ENCODE results near the gene DECR2. TPM values are rescaled to one million over a fixed set of nuclear protein-coding genes. Genes with fewer than 3 reads are reported as not detected.

DECR2 gene
- total RNA-seq, 2 donors from 2014 or later = 11.2 to 12.9 TPM

DNA sequence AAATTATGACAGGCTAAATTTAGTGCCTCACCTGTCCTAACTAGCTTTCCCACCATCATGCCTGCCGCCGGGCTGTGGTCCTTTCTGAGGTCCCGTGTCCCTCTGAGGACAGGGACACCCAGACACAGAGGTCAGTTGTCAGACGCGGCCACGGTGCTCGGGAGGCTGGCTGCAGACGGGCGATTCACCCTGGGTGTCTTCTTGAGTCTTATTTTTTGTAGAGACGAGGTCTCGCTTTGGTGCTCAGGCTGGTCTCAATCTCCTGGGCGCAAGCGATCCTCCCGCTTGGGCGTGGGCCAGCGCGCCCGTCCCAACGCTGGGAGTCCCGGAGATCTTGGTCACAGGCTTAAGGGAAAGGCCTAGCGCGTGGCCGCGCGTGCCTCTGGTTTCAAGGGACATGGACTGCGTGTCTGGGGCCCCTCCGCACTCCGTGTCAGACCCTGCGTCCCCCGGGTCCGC lies 23.0 kb downstream of the DECR2 start:
- DNase-seq (ENCODE audit: low spot score) = peak; percentile 88
- intact Hi-C loops (cut with DNase I) = no loop called here

DNA sequence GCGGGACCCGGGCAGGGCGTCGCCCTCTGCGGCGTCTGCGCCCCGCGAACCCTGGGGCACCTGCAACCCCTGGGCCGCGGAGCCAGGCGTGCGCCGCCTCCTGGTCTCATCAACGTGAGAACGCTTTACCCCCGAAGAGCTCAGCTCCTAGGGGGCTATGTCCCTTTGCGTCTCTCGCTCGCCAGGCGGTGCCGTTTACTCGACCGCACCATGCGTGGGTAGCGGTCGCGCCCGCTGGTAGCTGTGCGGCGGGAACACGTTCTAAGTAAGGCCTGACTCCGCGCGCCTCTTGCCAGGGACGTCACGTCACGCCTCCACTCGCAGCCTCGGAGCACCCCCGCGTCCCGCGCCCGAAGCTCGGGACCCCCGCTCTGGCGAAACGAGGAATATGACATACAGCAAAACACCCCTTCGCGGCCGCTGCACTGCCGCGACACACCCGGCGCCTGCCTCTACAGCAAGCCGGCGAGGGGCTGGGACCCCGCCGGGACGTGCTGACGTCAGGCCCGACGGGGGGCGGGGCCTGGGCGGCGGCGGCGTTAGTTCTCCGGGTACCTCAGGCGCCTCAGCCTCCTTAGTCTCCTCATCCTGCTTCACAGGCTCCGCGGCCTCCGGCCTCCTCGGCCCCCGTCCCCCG lies 23.5 kb downstream of the DECR2 start, which contains the start of gene RAB11FIP3:
TSS of gene RAB11FIP3 (plus strand) at position 568 of the 637 bp plus-strand sequence. CDS start 358 bp downstream, outside the sequence.
- peak; percentile 95 for DNase-seq (ENCODE audit: low spot score)
- intact Hi-C loops (cut with DNase I) = no loop called here

DNA sequence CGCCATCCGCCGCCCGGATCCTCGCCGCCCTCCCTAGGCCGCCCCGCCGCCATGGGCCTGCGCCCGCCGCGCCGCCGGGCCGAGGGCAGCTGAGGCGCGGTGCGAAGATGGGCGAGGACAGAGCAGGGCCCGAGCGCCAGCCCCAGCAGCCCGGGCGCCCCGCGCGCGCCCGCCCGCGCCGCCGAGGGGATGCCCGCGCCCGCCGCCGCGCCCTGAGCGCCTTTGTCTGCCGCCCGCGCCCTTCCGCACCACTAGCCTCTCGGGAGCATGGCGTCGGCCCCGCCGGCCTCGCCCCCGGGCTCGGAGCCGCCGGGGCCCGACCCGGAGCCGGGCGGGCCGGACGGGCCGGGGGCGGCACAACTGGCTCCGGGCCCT lies 24.0 kb downstream of the DECR2 start:
- no peak for DNase-seq (ENCODE audit: low spot score)
- intact Hi-C loops (cut with DNase I) = no loop called here

DNA sequence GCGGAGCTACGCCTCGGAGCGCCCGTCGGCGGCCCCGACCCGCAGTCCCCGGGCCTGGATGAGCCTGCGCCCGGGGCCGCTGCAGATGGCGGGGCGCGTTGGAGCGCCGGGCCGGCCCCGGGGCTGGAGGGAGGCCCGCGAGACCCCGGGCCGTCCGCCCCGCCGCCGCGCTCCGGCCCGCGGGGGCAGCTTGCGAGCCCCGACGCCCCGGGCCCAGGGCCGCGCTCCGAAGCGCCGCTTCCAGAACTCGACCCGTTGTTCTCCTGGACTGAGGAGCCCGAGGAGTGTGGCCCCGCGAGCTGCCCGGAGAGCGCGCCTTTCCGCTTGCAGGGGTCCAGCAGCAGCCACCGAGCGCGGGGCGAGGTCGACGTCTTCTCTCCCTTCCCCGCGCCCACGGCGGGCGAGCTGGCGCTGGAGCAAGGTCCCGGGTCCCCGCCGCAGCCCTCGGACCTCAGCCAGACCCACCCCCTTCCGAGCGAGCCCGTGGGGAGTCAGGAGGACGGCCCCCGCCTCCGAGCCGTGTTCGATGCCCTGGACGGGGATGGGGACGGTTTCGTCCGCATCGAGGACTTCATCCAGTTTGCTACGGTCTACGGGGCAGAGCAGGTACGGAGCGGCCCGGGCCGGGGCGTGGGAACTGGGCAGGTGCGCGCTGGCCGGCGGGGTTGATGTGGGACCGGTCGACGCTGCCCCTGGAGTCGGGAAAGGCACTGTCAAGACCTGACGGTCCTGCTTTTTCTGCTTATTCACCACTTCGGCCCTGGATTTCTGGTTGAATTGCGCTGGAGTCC lies 24.6 kb downstream of the DECR2 start:
- DNase-seq (ENCODE audit: low spot score) = no peak

DNA sequence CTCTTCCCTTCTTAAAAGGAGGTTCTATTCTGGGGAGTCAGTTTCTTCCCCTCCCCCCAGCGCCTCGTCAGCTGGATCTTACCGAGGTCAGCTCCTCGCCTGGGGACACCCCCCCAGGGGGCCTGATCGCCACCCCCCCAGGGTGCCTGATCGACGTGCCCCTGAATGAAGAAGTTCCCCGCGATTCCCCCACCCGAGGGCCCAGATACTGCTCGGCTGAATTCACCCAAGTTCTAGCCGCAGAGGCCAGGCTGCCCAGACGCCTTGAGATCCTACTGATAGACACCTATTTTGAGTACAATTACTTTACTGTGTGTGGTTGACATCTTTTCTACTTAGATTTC lies 25.2 kb downstream of the DECR2 start:
- intact Hi-C loops (cut with DNase I) = no loop called here
- DNase-seq (ENCODE audit: low spot score) = no peak

More for the DNA sequence above, 24.6 kb downstream of the DECR2 start:
- intact Hi-C loops (cut with DNase I) = no loop called here

DNA sequence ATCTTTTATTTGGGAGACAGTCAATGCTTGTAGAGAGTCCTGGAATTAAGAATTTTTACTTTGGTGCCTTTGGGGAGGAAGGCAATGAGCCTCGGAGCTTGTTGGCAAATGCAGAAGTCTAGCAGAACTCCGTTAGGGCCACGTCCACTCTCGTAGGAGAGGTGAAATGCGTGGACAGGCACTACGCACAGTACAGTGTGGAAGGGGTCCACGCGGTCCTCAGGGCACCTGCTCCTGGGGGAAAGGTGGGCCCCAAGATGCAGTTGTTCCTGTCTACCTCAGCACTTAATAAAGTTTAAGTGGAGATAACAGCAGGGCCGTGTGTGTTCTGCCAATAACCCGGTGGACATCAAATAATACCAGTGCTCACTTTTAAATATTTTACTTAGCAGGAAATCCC lies 25.6 kb downstream of the DECR2 start:
- intact Hi-C loops (cut with DNase I) = no loop called here
- no peak for DNase-seq (ENCODE audit: low spot score)

DNA sequence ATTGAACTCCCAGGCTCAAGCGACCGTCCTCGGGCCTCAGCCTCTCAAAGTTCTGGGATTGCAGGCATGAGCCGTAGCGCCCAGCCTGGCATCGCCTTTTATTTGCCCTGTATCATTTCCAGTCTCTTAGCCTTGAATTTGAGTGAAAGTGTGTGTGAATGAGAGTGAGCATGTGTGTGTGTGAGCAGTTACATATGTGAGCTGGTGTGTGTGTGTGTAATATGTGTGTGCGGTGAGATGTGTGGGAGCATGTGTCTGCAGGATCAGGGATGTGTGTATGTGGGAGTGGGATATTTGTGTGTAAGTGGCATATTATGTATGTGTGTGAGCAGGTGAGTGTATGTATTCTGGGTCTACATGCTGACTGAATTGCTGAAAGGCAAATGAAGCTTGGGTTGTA lies 29.2 kb downstream of the DECR2 start:
- no peak for DNase-seq (ENCODE audit: low spot score)
- intact Hi-C loops (cut with DNase I) = no loop called here

DNA sequence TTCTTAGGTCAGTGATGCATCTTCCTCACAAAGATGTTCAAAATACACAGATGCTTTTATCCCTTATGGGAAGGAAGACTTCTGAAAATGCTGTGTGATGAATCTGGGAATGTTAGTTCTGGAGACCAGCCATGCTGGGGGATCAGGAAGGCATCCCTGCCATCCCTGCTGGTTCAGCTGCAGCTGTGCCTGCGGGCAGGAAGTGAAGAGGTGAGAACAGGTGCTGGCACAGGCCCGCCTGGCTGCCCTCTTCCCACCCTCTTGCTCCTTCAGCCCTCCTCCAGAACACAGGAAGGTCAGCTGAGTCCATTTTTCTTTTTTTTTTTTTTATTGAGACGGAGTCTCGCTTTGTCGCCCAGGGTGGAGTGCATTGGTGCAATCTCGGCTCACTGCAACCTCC lies 38.9 kb downstream of the DECR2 start:
- intact Hi-C loops (cut with DNase I) = no loop called here
- no peak for DNase-seq (ENCODE audit: low spot score)

DNA sequence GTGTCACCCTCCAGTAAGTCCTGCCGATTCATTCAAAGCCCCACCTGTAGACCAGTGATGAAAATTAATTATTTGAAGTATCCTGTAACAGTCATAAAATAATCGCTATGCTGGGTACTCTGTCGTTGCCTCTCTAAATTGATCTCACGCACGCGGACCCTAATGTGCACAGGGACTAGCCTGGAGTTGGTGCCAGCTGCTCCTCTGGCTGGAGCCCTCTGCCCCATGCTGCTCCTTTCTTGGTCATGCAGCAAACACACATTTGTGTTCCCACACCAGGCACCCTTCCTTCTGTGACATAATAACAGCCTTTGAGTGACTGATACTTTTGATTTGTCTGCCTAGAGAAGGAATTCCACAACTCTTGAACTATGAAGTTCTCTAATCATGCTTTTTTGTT lies 39.8 kb downstream of the DECR2 start:
- no peak for DNase-seq (ENCODE audit: low spot score)
- intact Hi-C loops (cut with DNase I) = no loop called here

DNA sequence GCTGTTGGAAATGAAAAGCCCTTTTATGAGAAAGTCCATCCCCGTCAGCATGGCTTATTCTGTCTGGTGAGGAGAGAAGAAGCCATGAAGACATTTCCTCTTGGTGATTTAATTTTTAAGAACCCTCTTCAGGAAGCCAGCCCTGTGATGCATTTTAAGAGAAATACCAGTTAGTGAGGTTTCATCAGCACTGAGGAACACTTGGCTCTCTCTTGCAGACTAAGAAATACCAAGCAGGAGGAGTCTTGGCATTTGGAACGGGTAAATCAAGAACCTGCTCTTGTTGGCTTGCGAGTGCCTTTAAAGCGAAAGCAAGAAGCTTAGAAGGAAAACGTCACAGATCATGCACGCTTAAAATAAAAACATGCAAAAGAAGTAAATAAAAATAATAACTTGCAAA lies 41.3 kb downstream of the DECR2 start:
- DNase-seq (ENCODE audit: low spot score) = no peak
- intact Hi-C loops (cut with DNase I) = no loop called here

DNA sequence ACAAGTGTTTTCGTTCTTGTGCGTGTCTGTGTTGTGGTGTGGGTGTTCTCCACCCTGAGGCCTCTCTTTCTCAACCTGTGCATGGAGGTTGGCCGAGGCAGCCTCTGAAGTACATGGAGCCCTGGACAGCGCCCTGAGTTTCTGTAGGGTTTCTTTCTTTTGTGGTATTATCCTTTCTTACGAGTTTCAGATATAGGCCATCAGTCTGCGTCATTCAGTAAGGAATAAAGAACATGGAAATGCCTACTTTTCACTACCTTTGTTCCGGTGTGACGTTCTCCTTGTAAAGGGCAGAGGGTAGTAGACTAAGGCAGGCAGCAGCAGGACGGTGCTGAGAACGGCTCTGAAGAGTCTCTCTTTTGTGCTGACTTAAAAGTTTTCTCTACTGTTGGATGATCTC lies 42.3 kb downstream of the DECR2 start:
- DNase-seq (ENCODE audit: low spot score) = no peak
- intact Hi-C loops (cut with DNase I) = no loop called here

DNA sequence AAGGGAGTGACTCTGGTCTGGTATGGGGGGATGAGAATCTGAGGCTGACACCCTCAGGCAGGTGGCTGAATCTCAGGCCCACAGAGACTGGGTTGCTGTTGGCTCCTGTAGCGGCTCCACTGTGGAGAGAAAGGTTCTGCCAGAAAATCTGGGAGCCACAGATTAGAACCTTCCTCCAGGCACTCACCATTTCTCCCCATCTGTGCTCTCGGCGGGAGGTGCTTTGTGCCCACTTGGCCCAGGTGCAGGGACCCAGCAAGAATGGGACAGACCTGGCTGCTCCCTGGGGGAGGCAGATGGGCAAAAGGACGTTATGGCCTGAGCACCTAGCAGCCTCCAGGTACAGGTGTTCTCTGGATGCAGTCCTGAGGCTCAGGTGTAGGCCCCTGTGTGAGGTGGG lies 43.9 kb downstream of the DECR2 start:
- intact Hi-C loops (cut with DNase I) = no loop called here
- DNase-seq (ENCODE audit: low spot score) = no peak

DNA sequence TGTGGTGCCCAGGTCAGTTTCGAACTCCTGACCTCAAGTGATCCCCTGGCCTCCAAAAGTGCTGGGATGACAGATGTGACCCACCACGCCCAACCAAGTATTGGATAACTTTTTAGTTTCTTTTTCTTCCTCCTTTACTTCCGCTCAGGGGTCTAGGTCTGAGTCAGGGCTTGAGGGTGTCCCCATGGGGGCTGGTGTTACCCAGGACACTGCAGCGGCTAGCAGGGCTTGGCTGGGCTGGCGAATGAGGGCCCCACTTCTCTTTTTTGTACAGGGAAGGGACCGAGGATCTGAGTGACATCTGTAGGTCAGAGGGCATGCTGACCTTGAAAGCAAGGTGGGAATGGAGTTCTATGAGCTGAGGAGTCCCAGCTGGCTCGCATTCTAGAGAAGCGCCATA lies 48.7 kb downstream of the DECR2 start:
- intact Hi-C loops (cut with DNase I) = no loop called here
- no peak for DNase-seq (ENCODE audit: low spot score)

DNA sequence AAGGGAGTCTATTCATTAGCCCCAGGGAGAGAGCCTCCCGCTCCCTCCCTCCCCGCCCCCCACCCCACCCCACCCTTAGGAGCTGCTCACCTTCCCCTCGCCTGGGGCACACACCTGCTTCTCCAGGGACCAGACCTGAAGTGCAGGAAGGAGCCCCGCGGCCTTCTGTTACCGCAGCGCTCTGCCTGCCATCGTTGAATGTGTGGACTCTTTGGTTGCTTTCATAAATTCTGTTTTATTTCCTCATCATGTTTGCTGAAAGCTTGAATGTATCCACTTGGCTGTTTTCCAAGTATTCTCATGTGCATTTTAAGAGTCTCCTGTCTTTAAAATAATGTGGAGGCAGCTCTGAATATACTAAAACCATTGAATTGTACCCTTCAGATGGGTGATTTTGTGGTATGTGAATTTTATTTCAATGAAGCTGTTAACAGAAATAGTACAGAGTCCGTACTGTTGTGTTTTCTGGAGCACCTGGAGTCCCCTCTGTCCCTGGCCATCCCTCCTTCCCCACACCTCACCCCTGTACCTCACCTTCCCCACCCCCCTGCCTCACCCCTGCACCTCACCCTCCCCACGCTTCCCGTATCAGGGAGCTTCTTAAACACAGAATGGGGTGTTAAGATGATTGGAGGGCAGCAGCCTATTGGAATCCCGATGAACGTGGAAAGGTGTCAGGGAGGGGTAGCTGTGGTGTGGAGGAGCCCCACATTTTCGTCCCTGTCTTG lies 49.3 kb downstream of the DECR2 start:
- no peak for DNase-seq (ENCODE audit: low spot score)
- intact Hi-C loops (cut with DNase I) = no loop called here

DNA sequence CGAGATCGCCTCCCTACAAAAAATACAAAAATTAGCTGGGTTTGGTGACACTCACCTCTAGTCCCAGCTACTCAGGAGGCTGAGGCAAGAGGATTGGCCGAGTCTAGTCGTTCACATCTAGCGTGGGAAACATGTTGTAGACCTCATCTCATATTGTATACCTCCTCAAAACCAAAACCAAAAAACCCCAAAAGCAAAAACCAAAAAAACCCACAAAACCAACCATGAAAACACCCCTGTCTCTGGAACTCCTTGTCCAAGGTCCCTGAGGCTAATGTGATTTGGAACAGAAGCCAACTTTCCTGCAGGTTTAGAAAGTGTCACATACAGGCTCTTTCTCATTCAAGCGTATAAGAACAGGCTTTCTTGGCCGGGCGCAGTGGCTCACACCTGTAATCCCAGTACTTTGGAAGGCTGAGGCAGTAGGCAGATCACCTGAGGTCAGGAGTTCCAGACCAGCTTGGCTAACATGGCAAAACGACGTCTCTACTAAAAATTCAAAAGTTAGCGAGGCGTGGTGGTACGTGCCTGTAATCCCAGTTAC lies 52.8 kb downstream of the DECR2 start:
- intact Hi-C loops (cut with DNase I) = no loop called here
- no peak for DNase-seq (ENCODE audit: low spot score)

DNA sequence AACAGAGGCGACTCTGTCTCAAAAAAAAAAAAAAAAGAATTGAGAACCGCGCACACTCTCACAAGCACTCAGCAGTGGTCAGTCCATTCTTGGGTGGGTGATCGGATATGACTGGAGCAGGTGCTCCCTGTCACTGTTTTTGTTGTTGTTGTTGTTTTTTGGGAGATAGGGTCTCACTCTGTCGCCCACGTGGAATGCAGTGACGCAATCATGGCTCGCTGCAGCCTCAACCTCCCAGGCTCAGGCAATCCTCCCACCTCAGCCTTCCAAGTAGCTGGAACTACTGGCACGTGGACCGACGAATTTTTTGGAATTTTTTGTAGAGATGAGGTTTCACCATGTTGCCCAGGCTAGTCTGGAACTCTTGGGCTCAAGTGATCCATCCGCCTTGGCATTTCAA lies 53.8 kb downstream of the DECR2 start:
- DNase-seq (ENCODE audit: low spot score) = no peak
- intact Hi-C loops (cut with DNase I) = no loop called here

DNA sequence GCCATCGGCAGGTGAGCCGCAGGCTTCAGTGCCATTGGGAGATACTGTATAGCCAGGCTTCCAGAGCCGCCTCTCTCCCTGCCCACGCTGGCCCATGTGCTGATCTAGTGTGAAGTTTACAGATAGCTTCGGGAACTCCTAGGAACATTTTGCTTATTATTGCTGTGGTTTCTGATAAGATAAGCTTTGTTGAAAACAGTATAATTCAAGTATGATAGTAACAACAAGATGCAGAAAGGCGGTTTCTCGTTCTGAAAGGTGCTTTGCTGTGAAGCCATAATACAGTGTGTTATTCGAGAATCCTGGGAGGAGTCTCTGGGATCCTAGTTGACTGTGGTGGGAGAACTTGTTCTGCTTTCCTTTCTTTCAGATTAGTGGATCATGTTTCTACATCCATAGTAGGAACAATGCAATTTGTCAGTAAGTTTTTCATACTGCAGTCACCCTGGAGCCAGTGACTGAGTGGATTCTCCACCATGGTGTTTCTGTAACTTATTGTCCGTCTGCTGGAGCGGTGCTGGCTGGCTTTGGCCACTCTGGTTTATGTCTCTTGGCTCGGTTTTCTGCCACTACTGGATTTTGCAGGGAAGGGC lies 55.3 kb downstream of the DECR2 start:
- no peak for DNase-seq (ENCODE audit: low spot score)
- intact Hi-C loops (cut with DNase I) = no loop called here

DNA sequence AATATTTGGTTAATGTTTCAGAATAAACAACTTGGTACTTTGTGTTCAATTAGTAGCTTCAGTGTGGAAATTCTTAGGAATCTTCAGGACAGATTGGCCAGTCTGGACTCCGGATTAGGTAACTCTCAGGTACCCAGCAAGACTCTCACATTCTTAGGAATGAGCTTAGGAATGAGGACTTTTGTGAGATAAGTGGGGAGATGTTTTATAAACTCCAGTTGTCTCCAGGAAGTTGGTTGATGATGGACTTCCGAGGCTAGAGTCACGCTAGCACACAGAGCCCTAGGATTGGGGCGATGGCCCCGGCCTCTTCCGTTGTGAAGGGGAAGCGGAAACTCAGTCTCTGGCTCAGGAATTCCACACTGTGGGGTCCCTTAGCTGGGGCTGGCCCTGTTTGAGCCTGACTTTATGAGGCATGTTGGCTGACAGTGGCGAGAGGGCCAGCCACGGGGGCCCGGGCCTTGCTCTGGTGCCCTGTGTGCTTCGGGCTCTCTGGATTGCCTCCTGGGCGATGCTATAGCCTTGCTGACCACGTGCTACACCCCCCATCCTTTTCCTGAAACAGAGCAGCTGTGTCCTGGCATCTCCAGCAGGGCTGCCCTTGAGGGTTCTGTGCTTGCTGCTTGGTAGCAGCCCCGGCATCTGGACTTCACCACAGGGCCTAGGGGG lies 56.2 kb downstream of the DECR2 start:
- no peak for DNase-seq (ENCODE audit: low spot score)
- intact Hi-C loops (cut with DNase I) = no loop called here

DNA sequence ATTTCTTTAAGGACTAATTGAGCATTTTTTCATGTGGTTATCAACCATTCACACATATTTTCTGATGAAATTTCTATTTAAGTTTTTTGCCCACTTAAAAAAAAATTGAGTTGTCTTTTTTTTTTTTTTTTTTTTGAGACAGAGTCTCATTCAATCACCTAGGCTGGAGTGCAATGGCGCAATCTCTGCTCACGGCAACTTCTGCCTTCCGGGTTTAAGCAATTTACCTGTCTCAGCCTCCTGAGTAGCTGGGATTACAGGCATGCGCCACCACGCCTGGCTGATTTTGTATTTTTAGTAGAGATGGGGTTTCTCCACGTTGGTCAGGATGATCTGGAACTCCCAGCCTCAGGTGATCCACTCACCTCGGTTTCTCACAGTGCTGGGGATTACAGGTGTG lies 58.1 kb downstream of the DECR2 start:
- intact Hi-C loops (cut with DNase I) = no loop called here
- no peak for DNase-seq (ENCODE audit: low spot score)
